Measurements from ENCODE around the gene SUMF1. TPM values are rescaled to one million over a fixed set of nuclear protein-coding genes. Genes with fewer than 3 reads are reported as not detected.
A peak's percentile ranks its signal among the peaks of the same experiment; 100 is the strongest.

Gene SUMF1
- total RNA-seq, 1 donor from 2014 or later: 44.5 TPM

GRCh38 chr3:4343258-4343657, 123.8 kb downstream of the SUMF1 start:
- DNase-seq (ENCODE audit: low read depth): peak; percentile 22
- TF ChIP-seq CTCF (conservative IDR thresholded peaks at IDR 0.05; ENCODE audit: low read depth, low read length): no peak
- H3K4me3 ChIP-seq (ENCODE audit: low read depth, low read length): no peak overlapping the region

- no peak overlapping the region for H3K4me3 ChIP-seq (ENCODE audit: low read depth, low read length)
- TF ChIP-seq CTCF (conservative IDR thresholded peaks at IDR 0.05; ENCODE audit: low read depth, low read length): no peak
- no peak for DNase-seq (ENCODE audit: low read depth)
Observed at GRCh38 chr3:4341336-4341675, 125.8 kb downstream of the SUMF1 start.

GRCh38 chr3:4340411-4341335, 126.4 kb downstream of the SUMF1 start:
- TF ChIP-seq CTCF (conservative IDR thresholded peaks at IDR 0.05; ENCODE audit: low read depth, low read length): no peak
- H3K4me3 ChIP-seq (ENCODE audit: low read depth, low read length): no peak overlapping the region
- no peak for DNase-seq (ENCODE audit: low read depth)

- H3K4me3 ChIP-seq (ENCODE audit: low read depth, low read length): no peak overlapping the region
- TF ChIP-seq CTCF (conservative IDR thresholded peaks at IDR 0.05; ENCODE audit: low read depth, low read length): no peak
- DNase-seq (ENCODE audit: low read depth): no peak
Observed at GRCh38 chr3:4340077-4340410, 127.0 kb downstream of the SUMF1 start.

GRCh38 chr3:4338751-4339150, 128.3 kb downstream of the SUMF1 start:
- DNase-seq (ENCODE audit: low read depth): no peak
- TF ChIP-seq CTCF (conservative IDR thresholded peaks at IDR 0.05; ENCODE audit: low read depth, low read length): no peak
- no peak overlapping the region for H3K4me3 ChIP-seq (ENCODE audit: low read depth, low read length)

GRCh38 chr3:4336850-4337546, 130.1 kb downstream of the SUMF1 start:
- DNase-seq (ENCODE audit: low read depth): no peak
- H3K4me3 ChIP-seq (ENCODE audit: low read depth, low read length): no peak overlapping the region
- TF ChIP-seq CTCF (conservative IDR thresholded peaks at IDR 0.05; ENCODE audit: low read depth, low read length): no peak

All from epithelial cell of proximal tubule (primary cell).